Measurements from ENCODE around the gene MVB12A.

MVB12A gene

GRCh38 chr19:17404621-17405249, 15.1 kb upstream of the MVB12A start:
- DNase-seq: no peak

- peak in 30 of 56 donors; percentile 10 to 66 (median 30) for DNase-seq
Measured at GRCh38 chr19:17405250-17406045, 14.4 kb upstream of the MVB12A start, which contains the start of gene BST2. Gene BST2, minus strand, starts transcription at chr19:17405630. Its CDS starts 55 bp downstream, at chr19:17405575.

- peak in 8 of 56 donors; percentile 4 to 23 (median 10) for DNase-seq
Measured at GRCh38 chr19:17406046-17406886, 13.6 kb upstream of the MVB12A start.

- DNase-seq: no peak
Measured at GRCh38 chr19:17406887-17407196, 13.0 kb upstream of the MVB12A start.

- no peak for DNase-seq
Measured at GRCh38 chr19:17409990-17410389, 9.9 kb upstream of the MVB12A start.

GRCh38 chr19:17411801-17412200, 8.0 kb upstream of the MVB12A start:
- no peak for DNase-seq

GRCh38 chr19:17414097-17414496, 5.8 kb upstream of the MVB12A start:
- DNase-seq: no peak

- DNase-seq: no peak
Measured at GRCh38 chr19:17415121-17415520, 4.7 kb upstream of the MVB12A start.

- no peak for DNase-seq
Measured at GRCh38 chr19:17418710-17419109, 1.1 kb upstream of the MVB12A start.

GRCh38 chr19:17419154-17419620, 660 bp upstream of the MVB12A start:
- no peak for DNase-seq

- peak in 10 of 56 donors; percentile 4 to 46 (median 18) for DNase-seq
Measured at GRCh38 chr19:17420475-17420924, 653 bp downstream of the MVB12A start.

GRCh38 chr19:17421942-17422341, 2.1 kb downstream of the MVB12A start:
- DNase-seq: no peak

GRCh38 chr19:17423429-17424208, 3.8 kb downstream of the MVB12A start:
- no peak for DNase-seq

GRCh38 chr19:17424743-17425365, 5.0 kb downstream of the MVB12A start:
- DNase-seq: peak in 20 of 56 donors; percentile 1 to 73 (median 26)

- DNase-seq: peak in 1 of 56 donors; percentile 4
Measured at GRCh38 chr19:17429641-17430113, 9.8 kb downstream of the MVB12A start.

- DNase-seq: no peak
Measured at GRCh38 chr19:17431417-17431816, 11.6 kb downstream of the MVB12A start.

GRCh38 chr19:17435218-17435617, 15.4 kb downstream of the MVB12A start:
- no peak for DNase-seq

GRCh38 chr19:17436094-17436873, 16.4 kb downstream of the MVB12A start:
- no peak for DNase-seq

- no peak for DNase-seq
Measured at GRCh38 chr19:17436874-17437267, 17.0 kb downstream of the MVB12A start.

Measured in amygdala (tissue), 56 donors.